HG02642 (cell line): ENCODE results near the gene HSPA4.
"Not testable (repeated sequence)": the region's sequence is repeated elsewhere in the genome, so short reads cannot be mapped to it uniquely, and the experiment has no call there.

ENCODE experiments used
- ATAC-seq: cut with Tn5 transposase; IDR thresholded peaks from one replicate; pipeline ENCODE4 v1.9.1; 2021; ENCODE audit warnings: mild to moderate bottlenecking; ENCODE audit not compliant: unreplicated experiment, poor library complexity

HSPA4 gene

GRCh38 chr5:133051542-133052316 lies at the start of gene HSPA4:
Gene HSPA4, plus strand, starts transcription at chr5:133052013. Its CDS starts 238 bp downstream, at chr5:133052251.
- ATAC-seq: peak; percentile 85

GRCh38 chr5:133006653-133007052 lies 45.2 kb upstream of the HSPA4 start:
- no peak for ATAC-seq

- not testable (repeated sequence) for ATAC-seq
These were observed 43.4 kb upstream of the HSPA4 start for GRCh38 chr5:133008455-133008854.

- no peak for ATAC-seq
These were observed 36.3 kb upstream of the HSPA4 start for GRCh38 chr5:133015466-133015865.

GRCh38 chr5:133017964-133018363 lies 33.8 kb upstream of the HSPA4 start:
- no peak for ATAC-seq

GRCh38 chr5:133019471-133019870 lies 32.3 kb upstream of the HSPA4 start:
- ATAC-seq: not testable (repeated sequence)

- ATAC-seq: peak; percentile 98
These were observed 25.8 kb upstream of the HSPA4 start, which contains the start of gene ZCCHC10 for GRCh38 chr5:133025804-133026663. Gene ZCCHC10, minus strand, starts transcription at chr5:133026549. Its CDS starts 12 bp downstream, at chr5:133026537.

- ATAC-seq: no peak
These were observed 25.1 kb upstream of the HSPA4 start for GRCh38 chr5:133026664-133027153.

- no peak for ATAC-seq
These were observed 22.4 kb upstream of the HSPA4 start for GRCh38 chr5:133029416-133029815.

GRCh38 chr5:133030343-133031005 lies 21.3 kb upstream of the HSPA4 start:
- no peak for ATAC-seq

GRCh38 chr5:133032852-133033742 lies 18.7 kb upstream of the HSPA4 start:
- ATAC-seq: peak; percentile 79

- no peak for ATAC-seq
These were observed 17.7 kb upstream of the HSPA4 start for GRCh38 chr5:133034064-133034463.

- no peak for ATAC-seq
These were observed 16.6 kb upstream of the HSPA4 start for GRCh38 chr5:133035224-133035623.

GRCh38 chr5:133036677-133037076 lies 15.1 kb upstream of the HSPA4 start:
- not testable (repeated sequence) for ATAC-seq

- ATAC-seq: no peak
These were observed 10.5 kb upstream of the HSPA4 start for GRCh38 chr5:133041157-133041784.

- no peak for ATAC-seq
These were observed 9.9 kb upstream of the HSPA4 start for GRCh38 chr5:133041910-133042309.

GRCh38 chr5:133046560-133046959 lies 5.3 kb upstream of the HSPA4 start:
- ATAC-seq: not testable (repeated sequence)

GRCh38 chr5:133047404-133047803 lies 4.4 kb upstream of the HSPA4 start:
- no peak for ATAC-seq
